NCI-H2196 (cell line): ENCODE measurements around the gene GRIN3A.
A peak's percentile ranks its signal among the peaks of the same experiment; 100 is the strongest.
"Not testable (repeated sequence)": the region's sequence is repeated elsewhere in the genome, so short reads cannot be mapped to it uniquely, and the experiment has no call there.

Experiments used
- DNase-seq: peaks from one replicate; lab custom pipeline; 2025; ENCODE audit not compliant: unreplicated experiment; lab: John Stamatoyannopoulos, UW

Gene GRIN3A

DNA sequence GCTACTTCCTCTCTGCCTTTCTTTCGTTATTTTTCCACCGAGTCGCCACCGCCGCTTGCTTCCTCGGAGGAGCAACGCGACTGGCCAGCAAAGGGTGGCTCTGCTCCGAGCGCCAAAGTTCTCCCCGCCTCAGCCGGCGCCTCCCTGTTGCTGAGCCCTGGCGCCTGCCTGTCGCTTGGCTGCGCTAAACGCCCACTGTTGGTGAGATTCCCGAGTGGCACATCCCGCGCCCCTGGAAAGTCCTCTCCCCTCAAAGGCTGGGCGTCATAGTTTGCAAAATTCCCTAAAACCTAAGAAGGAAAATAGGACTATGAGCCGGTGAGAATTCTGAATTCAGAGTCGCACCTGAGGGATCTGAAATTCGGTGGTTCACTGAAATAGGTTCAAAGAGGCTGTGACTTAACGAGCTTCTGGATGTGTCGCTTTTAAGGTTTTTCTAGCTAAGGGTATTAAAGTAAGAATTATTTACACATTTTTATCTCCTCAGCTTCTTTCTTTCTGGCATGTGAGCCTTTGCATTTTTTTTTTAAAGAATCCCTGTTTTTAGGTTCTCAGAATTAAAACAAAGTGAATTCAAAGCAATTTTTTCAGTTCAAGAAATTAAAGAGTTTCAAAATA is at the start of gene GRIN3A:
GRIN3A (minus strand) TSS at position 82 of the 618 bp plus-strand sequence. CDS start 668 bp downstream, outside the sequence.
- peak; percentile 6 for DNase-seq

DNA sequence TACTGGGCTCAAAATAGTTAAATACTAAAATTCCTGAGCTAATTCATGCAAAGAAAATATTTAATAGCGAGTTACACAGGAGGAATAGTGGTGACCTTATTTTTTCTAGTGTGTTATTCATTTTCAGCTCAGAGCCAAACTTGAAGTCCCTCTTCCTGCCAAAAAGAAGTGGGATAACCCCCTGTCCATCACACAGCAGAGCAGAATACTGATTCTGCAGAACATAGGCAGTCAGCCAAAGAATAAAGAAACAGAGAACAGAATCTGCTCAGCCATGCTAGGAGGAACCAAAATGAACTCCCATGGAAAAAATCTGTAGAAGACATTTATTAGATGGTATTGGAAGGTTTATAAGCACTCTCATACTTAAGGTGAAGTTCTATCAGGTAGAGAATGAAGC is 49.4 kb upstream of the GRIN3A start:
- DNase-seq, result no peak

DNA sequence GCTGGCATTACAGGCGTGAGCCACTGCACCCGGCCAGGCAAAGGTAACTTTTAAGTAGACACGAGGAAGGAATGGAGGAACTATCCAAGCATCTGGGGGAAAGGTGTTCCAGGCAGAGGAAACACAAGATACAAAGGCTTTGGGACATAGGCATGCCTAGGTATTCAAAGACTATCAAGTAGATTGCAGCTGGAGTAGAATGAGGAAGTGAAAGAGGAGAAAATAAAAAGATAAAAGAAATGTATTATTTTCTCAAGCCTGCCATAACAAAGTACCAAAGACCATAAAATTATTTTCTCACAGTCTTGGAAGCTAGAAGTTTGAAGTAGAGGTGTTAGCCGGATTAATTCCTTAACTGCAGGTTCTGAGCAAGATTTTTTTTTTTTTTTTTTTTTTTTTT is 39.9 kb upstream of the GRIN3A start:
- no peak for DNase-seq

DNA sequence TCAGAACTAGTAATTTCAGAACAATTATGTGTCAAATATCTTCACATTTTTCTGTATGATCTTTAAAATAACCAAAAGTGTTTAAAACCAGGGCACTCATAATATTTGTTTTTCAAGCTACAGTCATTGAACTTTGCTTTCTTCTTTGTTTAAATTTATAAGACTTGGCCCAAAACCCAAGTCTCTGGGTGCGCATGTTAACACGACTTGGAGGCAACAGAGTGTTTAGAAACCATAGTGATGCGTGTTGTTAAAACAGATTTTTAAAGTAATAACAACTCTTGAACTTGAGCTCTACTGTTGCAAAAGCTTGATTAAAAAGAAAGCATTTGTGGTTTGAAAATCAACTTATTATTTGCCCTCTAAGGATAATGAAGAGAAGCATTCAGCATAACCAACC is 26.0 kb upstream of the GRIN3A start:
- DNase-seq, result no peak

DNA sequence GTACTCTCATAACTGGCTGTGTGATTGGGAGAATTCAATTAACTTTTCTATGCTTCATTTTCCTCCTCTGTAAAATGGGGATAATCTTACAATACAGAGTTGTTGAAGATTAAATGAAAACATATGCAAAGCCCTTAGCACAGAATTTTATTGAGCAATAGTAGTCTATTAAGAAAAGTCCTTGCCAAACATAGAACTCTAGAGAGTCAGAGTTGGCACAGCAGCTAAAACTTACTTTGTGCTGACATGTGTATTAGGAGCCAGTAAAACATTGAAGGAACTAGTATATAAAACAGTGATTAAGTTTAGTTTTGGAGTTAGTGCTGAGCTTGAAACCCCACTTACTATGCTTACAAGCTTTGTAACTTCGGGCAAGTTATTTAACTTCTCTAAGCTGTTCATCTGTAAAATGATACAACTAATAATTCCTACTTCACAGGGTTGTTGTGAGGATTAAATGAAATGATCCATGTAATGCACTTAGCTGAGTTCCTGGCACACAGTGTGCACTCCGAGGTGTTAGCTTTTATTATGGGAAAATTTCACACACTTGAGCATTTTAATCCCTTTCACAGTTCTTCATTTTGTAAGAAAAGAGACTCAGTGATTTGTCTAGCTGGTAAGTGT is 20.0 kb upstream of the GRIN3A start:
- no peak for DNase-seq

DNA sequence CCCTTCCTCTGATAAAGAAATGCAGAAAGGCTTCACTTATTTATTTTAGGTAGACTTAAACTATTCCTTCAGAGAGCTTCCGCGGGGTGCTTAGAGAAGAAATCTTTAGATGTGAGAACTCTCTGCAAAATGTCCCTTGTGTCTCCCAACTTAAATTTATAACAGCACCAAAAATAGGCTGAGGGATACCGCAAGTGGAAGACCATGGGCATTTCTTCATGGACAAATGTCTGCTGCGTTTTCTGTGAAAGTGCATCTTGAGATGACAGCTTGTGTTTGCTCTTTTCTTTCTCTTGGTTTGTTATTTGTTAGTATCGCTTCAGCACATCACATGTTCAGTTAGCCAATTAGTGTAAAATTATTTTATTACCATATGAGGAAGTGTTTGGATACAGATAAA is 15.3 kb upstream of the GRIN3A start:
- no peak for DNase-seq

DNA sequence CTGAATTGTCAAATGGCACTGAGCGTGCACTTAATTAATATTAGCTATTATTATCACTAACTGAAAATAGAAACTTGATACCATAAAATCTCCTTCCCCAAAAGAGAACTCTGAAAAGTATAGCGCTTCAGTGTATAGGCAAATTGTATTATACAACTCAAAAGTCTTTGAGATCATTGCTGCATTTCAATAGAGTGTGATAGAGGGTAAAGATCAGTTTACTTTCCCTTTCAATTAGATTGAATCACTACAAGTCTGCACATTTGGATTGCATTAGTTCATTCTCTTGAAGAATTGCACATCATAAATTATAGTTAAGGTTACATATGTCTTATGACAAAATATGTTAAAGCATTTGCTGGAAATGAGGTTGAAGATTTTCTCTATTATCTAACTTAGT is 13.4 kb upstream of the GRIN3A start:
- DNase-seq, result no peak

DNA sequence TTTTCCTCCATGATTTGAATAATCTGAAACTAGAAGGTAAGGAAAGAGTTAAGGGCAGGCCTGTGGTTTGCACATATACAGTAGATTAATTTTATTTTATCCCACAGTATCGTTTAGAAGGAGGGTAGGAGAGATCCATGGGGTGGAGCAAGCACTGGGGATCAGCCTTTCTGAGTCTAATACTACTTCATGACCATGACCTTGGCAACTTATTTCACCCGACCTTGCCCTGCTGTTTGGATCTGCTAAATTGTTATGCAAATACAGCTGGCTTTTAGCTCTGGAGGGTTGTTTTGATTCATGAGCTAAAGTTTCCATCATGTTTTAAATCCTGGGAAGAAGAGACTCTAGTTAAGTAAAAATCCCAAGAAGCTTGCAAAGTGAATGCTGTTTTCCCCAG is 864 bp upstream of the GRIN3A start:
- no peak for DNase-seq

DNA sequence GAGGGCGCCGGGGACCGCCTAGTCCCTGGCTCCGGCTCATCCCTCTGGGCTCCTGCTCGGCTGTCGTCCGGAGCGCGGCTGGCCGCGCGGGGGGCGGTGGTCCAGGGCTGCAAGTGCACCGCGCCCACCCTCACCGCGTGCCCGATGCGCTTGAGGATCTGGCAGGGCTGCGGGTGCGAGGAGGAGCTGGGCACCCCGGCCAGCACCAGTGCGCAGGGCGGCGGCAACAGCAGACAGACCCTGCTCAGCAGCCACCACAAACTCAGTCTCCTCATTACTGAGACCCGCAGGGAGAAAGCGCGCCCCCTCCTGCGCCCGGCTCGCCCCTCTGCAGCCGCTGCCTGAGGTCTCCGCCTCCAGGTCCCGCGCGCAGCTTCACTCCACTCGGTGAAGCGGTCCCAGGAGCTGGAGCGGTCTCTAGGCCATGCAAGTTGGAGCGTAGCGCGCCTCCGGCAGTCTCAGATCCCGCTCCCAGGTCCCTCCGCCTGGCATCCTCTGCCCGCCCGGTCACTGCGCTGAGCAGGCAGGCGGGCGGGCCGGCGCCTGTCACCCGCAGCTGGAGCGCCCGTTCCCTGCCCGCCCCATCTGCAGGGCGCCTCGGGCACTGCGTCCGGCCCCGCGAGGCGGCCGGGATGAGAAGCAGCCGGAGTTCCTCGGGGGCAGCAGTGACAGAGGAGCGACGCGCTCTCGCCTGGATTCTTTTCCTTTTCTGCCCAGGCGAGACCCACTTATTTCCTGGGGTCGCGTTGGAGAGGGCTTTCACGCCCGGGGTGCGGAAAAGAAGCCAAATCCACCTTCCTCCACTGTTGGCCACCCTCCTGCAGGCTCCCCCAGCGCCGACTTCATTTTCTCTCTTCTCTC is 512 bp downstream of the GRIN3A start:
- no peak for DNase-seq

DNA sequence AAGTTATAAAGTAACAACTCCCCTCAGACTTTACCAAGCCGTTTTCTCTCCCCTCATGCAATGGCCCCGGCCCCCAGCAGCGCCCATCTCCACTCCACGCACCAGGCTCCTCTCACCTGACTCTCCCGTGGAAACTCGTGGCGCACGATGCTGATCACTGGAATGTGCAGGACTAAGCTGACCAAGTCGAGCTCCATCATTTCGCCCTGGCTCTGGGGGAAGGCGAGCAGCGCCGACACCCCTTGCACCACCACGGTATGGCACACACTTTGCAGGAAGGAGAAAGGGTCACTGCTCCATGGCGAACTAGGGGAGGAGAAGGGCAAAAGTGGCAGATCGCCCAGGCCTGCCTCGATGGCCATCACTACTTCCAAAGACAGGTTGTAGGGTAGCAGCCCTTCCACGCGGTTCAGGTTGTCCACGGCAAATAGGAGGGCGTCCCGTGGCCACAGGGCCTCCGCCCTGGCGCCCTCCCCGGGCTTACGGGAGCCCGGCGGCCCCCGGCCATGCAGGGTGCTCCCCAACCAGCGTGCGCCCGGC is 1.2 kb downstream of the GRIN3A start:
- DNase-seq, result no peak

DNA sequence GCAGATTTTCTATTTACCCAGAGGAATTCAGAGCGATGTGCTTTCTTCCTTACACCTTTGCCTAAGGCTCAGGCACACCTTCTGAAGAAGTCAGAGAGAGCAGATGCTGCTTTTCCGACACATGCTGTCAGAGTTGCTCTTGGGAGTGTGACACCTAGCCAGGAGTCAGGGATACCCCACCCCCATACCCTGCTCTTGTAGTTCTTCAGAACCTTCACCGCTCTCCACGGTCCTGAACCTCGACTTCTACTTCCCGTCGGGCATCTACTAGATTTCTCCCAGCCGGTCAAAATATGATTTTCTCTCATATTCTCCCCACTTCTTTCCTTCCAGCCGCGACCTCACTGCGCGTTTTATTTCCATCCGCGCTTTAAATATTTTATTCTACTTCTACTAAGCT is 1.7 kb downstream of the GRIN3A start:
- no peak for DNase-seq

DNA sequence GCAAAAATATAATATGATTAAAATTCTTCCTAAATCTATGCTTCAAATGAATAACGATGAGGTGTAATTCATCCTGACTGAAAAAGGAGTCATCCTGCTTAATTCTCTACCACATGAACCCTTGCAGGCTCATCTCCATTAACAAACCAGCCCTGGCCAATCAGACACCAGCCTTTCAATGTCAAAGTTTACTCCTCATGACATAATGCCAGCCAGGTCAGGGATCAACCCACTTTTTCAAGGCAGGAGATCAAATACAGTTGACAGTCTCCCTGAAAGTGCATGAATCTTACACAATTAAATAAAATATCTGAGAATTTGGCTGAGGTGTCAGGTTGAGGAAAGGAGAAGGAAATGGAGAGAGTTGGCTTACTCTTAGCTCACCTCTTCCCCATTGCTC is 7.0 kb downstream of the GRIN3A start:
- DNase-seq, result no peak

DNA sequence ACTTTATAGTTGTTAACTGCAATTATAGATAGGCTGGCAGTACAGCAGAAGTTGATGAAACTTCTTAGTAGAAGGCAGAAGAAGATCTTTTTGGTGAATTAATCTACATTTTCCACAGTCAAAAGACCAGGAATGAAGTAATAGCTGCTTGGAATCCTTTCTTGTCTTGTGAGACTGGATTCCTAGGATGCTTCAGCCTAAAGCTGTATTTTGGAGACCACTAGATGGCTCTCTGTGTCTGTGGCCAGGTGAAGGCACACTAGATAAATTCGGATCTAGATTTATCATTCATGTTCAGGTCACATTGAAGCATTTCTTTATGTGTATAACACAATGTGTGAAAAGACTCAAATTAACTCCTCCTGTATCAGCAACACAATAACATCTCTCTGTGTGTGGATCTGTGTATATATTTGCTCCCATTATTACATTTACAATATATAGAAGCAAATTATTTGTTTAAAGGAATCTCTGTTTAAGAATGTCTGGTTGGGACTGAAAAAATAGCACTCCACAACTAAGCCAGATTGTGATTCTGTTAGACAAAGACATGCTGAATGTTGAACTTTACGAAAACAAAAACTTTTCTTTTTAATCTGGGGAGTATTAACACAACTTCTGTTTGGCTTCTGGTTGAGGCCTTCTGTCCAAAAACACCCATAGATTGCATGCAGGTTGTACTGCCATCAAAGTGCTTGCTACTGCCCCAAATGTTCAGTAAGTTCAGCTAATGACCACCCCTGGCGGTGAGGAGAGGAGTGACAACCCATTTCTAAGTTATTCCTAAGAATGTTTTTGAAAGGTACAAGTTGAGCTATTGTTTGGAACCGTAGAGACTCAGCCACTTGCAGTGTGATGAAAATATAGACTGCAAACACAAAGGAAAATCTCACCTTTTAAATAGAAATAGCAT is 10.6 kb downstream of the GRIN3A start:
- peak; percentile 19 for DNase-seq

DNA sequence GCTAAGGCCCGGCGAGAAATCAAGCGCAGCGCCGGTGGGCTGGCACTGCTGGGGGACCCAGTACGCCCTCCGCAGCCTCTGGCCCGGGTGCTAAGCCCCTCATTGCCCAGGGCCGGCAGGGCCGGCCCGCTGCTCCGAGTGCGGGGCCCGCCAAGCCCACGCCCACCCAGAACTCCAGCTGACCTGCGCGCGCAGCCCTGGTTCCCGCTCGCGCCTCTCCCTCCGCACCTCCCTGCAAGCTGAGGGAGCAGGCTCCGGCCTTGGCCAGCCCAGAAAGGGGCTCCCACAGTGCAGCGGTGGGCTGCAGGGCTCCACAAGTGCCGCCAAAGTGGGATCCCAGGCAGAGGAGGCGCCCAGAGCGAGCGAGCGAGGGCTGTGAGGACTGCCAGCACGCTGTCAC is 14.2 kb downstream of the GRIN3A start:
- not testable (repeated sequence) for DNase-seq

DNA sequence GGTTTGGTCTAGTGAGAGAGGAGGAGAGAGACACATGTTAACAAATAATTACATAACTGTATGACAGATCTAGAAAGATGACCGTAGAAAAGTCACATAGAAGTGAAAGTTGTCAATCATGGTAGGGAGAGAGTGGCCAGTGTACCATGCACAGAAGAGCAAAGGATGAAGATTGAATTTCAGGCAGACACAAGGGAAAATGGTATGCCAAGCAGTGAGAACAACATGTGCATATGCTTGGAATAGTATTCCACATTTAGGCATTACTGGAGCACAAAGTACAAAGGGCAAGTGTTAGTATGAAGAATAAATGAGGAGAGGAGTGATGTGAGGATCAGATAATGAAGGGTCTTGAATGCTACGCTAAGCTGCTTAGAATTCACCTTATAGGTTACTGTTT is 20.3 kb downstream of the GRIN3A start:
- no peak for DNase-seq

DNA sequence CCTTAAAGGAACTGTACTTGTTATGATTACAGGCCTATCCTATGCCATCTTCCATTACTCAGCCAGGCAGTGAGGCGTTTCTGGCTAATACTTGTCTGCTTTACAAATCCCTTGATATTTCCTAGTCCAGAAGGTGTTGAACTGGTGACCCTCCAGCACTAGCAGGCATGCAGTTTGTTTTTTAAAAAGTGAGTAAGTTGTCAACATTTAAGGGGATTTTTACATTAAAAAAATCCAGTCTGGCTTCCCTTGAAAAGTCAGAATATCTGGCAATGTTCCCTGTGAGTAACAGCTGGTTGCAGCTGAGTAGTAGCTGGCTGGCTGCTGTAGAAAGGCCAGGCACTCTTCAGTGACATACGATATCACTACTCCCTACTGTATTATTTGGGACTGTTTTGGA is 21.8 kb downstream of the GRIN3A start:
- DNase-seq, result no peak

DNA sequence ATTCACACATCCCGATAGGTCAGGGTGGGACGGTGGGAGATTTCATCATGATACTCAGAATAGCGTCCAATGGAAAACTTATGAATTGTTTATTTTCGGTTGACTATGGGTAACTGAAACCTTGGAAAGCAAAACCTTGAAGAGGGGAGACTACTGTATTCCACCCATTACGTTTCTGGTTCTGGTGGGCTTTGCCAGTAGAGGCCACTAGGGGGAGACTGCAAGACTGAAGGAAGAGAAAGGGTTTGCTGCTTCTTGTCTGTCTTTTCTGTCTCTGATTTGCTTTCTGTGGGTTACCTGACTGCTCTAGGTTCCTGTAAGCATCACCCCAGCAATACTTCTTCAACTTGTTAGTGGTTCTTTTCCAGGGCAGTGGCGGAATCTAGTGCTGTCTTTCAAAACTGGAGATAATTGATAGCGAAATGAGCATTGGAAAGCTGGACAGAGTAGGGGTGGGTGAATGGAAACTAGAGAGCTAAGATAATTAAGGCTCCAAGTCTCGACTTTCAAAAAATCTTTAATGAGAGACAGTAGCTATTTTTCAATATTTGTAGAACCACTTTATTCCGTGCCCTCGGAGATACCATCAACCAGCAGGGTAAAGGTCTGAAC is 27.0 kb downstream of the GRIN3A start:
- DNase-seq, result no peak

DNA sequence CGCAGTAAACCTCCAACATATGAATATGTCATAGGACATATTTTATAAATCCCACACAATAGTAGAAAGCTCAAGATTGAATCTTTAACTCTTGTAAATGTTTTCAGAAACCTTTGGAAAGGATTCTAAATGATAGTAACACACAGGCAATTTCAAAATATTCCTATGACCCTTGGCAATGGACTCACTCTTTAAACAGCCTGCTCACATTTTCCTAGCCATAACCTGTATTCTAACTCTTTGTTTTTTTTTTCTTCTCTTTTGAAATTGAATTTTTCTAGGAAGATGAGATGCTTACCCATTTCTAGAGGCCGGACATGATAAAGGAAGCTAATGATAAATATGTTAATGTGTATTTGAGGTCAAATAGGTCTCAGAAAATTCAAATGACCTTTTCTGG is 29.6 kb downstream of the GRIN3A start:
- no peak for DNase-seq

DNA sequence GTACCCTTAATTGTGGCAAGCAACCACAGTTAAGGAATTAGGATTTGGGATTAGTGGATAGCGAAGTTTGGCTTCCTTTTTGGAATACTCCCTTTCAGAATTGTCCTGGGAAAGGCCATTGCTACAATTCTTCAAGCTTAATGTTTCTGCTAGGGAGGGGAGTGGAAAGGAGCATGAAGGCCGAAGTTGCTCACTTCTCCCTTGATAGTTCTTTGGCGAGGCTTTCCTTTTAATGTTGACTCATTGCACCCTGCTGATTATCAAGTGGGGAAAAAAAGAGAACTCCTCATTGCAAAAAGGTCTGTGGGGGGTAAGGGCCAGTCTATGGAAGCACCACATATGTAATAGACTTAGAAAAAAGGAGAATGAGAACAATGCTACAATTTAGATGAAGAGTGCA is 30.7 kb downstream of the GRIN3A start:
- no peak for DNase-seq

DNA sequence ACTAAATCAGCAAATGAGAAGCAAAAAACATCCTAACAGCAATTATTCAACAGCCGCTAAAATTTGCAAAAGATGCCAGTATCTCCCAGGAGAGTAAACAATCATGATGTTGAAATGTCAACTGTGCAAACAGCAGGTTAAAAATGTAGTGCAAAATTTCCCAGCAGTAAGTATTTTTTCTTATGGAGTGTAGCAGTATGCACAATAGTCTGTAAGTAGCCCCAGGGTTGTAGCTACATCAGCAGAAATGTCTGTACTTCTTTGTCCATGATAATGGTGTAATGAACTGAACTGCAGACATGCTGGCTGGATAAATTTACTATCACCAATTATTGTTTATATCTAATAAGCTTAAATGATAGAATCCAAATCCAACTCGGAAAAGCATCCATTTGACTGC is 31.4 kb downstream of the GRIN3A start:
- DNase-seq, result no peak
